ENCODE results near the gene TMEM217.

The TMEM217 gene

DNA sequence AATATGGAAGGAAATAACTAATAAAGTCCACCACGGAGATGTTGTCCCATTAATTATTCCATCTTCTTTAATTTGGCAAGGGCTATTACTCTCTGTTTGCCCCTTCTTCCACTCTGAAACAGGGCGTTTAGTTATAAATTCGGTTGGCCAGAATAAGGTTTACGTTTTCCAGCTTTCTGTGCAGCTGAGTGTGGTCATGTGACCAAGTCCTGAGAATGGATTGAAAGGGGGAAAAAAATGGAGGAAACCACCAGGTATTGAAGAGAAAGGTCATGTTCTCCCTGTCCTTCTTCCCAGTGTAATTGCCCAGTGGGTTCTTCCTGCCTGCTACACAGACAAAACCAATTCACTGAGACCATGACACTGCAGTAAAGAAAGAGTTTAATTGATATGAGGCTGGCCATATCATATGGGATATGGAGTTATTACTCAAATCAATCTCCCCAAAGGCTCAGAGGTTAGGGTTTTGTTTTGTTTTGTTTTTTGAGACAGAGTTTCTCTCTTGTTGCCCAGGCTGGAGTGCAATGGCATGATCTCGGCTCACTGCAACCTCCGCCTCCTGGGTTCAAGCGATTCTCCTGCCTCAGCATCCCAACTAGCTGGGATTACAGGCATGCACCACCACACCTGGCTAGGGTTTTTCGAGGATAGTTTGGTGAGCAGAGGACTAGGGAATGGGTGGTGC lies 14.7 kb downstream of the TMEM217 start:
- Histone ChIP-seq H3K27ac (ENCODE audit: low read length) (peak overlapping the region; percentile 86), H3K9me3 (ENCODE audit: control insufficient read depth in 2 of 2, low read length in 2 of 2) (no peaks in the 10 kb centered on the region), H3K4me1 (ENCODE audit: control insufficient read depth, insufficient read depth, low read length) (peaks cover 27% of the 10 kb centered on the region), H3K4me3 (ENCODE audit: low read length in 2 of 2) (no peak overlapping the region), H3K27me3 (ENCODE audit: control insufficient read depth in 1 of 2, insufficient read depth in 2 of 2, low read length in 2 of 2) (no peaks in the 10 kb centered on the region), H3K9ac (ENCODE audit: low read length in 2 of 2) (no peak overlapping the region), H3K36me3 (ENCODE audit: control insufficient read depth in 2 of 2, insufficient read depth in 2 of 2, low read length in 2 of 2) (no peaks in the 10 kb centered on the region)

DNA sequence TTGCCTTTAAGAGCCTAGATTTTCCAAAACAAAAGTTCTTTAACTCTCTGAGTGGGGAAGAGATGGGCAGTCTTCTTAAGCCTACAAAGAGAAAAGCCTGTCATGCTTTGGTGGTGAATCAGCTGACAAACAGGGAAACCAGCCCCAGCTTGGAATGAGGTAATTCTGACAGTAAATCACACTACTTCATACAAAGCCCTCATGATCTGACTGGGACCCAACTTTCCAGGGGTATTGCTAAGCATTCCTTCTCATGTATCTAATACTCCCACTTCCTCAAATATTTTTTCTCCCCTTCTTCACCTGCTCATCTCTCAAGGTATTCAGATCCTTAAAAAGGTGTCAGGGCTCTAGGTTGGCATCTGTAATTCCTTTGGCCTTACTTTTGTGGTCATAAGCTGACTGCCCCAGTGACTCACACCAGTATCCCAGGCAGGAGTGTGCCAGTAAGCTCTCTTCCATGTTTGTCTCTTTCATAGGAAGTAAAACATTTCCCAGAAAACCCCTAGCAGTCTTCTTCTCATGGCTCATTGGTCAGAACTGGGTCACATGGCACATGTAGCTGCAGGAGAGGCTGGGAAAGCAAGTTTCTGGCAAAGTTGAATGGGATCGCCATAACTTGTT lies 15.4 kb downstream of the TMEM217 start:
- H3K36me3 ChIP-seq (ENCODE audit: control insufficient read depth in 2 of 2, insufficient read depth in 2 of 2, low read length in 2 of 2), result no peaks in the 10 kb centered on the region
- H3K9me3 ChIP-seq (ENCODE audit: control insufficient read depth in 2 of 2, low read length in 2 of 2), result no peaks in the 10 kb centered on the region
- H3K27ac ChIP-seq (ENCODE audit: low read length), result peak overlapping the region; percentile 62
- no peak overlapping the region for H3K4me3 ChIP-seq (ENCODE audit: low read length in 2 of 2)
- H3K9ac ChIP-seq (ENCODE audit: low read length in 2 of 2), result no peak overlapping the region
- H3K4me1 ChIP-seq (ENCODE audit: control insufficient read depth, insufficient read depth, low read length), result peaks cover 27% of the 10 kb centered on the region
- H3K27me3 ChIP-seq (ENCODE audit: control insufficient read depth in 1 of 2, insufficient read depth in 2 of 2, low read length in 2 of 2), result no peaks in the 10 kb centered on the region

DNA sequence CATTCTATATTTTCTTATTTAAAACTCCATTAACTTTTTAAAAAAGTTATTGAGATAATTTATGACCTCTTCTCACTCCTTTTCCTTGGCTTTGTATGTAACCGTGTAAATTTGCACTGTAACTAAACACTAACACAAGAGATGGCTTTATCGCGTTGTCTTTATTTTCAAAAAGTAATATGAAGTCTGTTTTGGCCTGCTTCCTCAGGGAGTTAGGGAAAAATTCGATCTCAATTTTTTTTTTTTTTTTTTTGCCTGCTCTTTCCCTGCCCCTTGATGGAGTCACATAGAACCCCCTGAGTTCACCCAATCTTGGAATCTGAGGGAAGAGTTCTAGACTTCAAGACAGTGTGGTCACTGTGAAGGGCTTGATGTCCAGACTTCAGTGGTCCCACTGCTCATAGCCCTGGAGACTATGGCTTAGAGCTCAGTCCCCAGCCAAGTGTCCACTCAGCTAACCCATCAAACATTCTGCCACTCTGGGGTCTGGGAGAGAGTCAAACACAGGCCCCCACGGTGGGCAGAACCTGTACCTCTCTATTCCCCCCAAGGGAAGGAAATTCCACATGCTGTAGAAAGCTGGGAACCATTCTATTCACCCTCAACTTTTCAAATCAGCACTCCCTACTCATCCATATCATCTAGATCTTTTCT lies 16.0 kb downstream of the TMEM217 start:
- Histone ChIP-seq H3K4me1 (ENCODE audit: control insufficient read depth, insufficient read depth, low read length) (peaks cover 27% of the 10 kb centered on the region), H3K27me3 (ENCODE audit: control insufficient read depth in 1 of 2, insufficient read depth in 2 of 2, low read length in 2 of 2) (no peaks in the 10 kb centered on the region), H3K27ac (ENCODE audit: low read length) (peak overlapping the region; percentile 62), H3K4me3 (ENCODE audit: low read length in 2 of 2) (no peak overlapping the region), H3K9ac (ENCODE audit: low read length in 2 of 2) (no peak overlapping the region), H3K9me3 (ENCODE audit: control insufficient read depth in 2 of 2, low read length in 2 of 2) (no peaks in the 10 kb centered on the region), H3K36me3 (ENCODE audit: control insufficient read depth in 2 of 2, insufficient read depth in 2 of 2, low read length in 2 of 2) (no peaks in the 10 kb centered on the region)

DNA sequence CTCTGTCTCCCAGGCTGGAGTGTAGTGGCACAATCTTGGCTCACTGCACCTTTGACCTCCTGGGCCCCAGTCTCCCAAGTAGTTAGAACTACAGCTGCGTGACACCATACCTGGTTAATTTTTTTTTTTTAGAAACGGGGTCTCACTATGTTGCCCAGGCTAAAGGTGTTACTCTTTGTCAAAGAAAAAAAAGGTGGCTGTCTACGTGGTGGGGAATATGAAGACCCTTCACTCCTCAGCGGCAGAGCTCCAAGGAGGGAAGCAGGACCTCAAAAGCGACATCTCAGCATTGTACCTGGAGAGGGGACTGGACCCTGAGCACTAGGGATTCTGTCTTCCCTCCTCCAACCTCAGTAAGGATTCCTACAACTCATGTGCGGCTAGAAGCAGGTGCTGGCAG lies 16.8 kb downstream of the TMEM217 start:
- no peaks in the 10 kb centered on the region for H3K9me3 ChIP-seq (ENCODE audit: control insufficient read depth in 2 of 2, low read length in 2 of 2)
- no peaks in the 10 kb centered on the region for H3K27me3 ChIP-seq (ENCODE audit: control insufficient read depth in 1 of 2, insufficient read depth in 2 of 2, low read length in 2 of 2)
- H3K4me1 ChIP-seq (ENCODE audit: control insufficient read depth, insufficient read depth, low read length), result peaks cover 27% of the 10 kb centered on the region
- no peak overlapping the region for H3K4me3 ChIP-seq (ENCODE audit: low read length in 2 of 2)
- H3K9ac ChIP-seq (ENCODE audit: low read length in 2 of 2), result no peak overlapping the region
- H3K36me3 ChIP-seq (ENCODE audit: control insufficient read depth in 2 of 2, insufficient read depth in 2 of 2, low read length in 2 of 2), result no peaks in the 10 kb centered on the region
- H3K27ac ChIP-seq (ENCODE audit: low read length), result no peak overlapping the region

DNA sequence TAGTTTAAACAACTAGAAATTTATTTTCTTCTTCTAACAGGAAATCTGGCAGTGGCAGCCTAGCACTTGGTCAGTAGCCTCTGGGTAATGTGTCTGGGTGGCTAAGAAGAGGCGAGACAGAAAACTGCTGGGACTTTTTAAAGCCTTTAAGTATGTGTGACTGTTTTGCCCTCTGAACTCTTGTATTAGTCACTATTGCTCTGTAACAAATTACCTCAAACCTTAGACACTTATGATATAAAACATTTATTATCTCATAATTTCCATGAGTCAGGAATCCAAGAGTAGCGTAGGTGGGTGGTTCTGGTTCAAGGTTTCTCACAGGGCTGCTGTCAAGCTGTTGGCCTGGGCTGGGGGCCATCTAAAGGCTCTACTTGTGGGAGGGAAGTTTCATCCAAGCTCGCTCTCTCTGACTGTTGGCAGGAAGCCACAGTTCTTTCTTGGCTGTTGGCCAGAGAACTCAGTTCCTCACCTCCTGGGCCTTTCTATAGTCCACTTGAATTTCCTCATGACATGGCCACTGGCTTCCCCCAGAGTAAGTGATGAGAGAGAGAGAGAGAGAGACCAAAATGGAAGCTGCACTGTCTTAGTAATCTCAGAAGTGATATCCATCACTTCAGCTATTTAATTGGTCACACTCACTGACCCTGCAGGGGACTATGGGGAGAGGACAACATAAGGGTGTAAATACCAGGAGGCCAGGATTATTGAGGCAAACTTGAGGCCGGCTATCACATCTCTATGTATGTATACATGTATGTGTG lies 17.8 kb downstream of the TMEM217 start:
- Histone ChIP-seq H3K27ac (ENCODE audit: low read length) (peak overlapping the region; percentile 75), H3K9me3 (ENCODE audit: control insufficient read depth in 2 of 2, low read length in 2 of 2) (no peaks in the 10 kb centered on the region), H3K4me3 (ENCODE audit: low read length in 2 of 2) (no peak overlapping the region), H3K27me3 (ENCODE audit: control insufficient read depth in 1 of 2, insufficient read depth in 2 of 2, low read length in 2 of 2) (no peaks in the 10 kb centered on the region), H3K36me3 (ENCODE audit: control insufficient read depth in 2 of 2, insufficient read depth in 2 of 2, low read length in 2 of 2) (no peaks in the 10 kb centered on the region), H3K4me1 (ENCODE audit: control insufficient read depth, insufficient read depth, low read length) (peaks cover 23% of the 10 kb centered on the region), H3K9ac (ENCODE audit: low read length in 2 of 2) (no peak overlapping the region)

DNA sequence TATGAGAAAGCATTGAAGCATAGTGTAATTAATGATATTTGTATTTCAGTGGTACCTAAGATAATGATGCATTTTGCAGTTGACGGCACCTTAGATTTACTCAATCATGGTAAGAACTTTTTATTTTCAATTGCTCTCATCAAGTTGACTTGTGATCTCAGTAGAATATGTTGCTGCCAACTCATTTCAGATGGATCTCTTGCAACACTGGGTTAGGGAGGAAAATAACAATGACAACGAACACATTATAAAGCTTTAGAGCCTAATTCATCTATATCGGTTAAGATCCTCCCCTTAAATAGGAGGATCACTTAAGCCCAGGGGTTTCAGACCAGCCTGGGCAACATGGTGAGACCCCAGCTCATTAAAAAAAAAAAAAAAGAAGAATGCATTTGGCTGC lies 18.4 kb downstream of the TMEM217 start:
- no peaks in the 10 kb centered on the region for H3K9me3 ChIP-seq (ENCODE audit: control insufficient read depth in 2 of 2, low read length in 2 of 2)
- no peak overlapping the region for H3K4me3 ChIP-seq (ENCODE audit: low read length in 2 of 2)
- H3K9ac ChIP-seq (ENCODE audit: low read length in 2 of 2), result no peak overlapping the region
- H3K4me1 ChIP-seq (ENCODE audit: control insufficient read depth, insufficient read depth, low read length), result peaks cover 17% of the 10 kb centered on the region
- H3K27me3 ChIP-seq (ENCODE audit: control insufficient read depth in 1 of 2, insufficient read depth in 2 of 2, low read length in 2 of 2), result no peaks in the 10 kb centered on the region
- no peaks in the 10 kb centered on the region for H3K36me3 ChIP-seq (ENCODE audit: control insufficient read depth in 2 of 2, insufficient read depth in 2 of 2, low read length in 2 of 2)
- H3K27ac ChIP-seq (ENCODE audit: low read length), result peak overlapping the region; percentile 75

DNA sequence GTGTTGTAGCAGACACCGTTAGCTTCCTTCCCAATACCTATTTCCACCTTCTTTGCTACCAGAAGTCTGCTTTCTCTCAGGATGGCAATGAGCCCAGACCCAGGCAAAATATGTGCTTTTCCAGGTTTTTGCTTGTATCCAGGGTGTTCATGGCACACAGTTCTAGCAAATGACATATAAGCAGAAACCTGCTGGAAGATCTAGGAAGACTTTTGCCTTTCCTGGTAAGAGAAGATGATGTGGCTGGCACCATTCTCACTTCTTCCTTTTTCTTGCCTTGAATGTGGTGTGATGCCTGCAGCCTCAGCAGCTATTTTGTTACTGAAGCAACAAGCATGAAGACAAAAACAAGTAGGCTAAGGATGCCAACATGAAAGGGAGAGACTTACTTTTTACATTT lies 19.6 kb downstream of the TMEM217 start:
- Histone ChIP-seq H3K9me3 (ENCODE audit: control insufficient read depth in 2 of 2, low read length in 2 of 2) (no peaks in the 10 kb centered on the region), H3K4me1 (ENCODE audit: control insufficient read depth, insufficient read depth, low read length) (peaks cover 13% of the 10 kb centered on the region), H3K4me3 (ENCODE audit: low read length in 2 of 2) (no peak overlapping the region), H3K27me3 (ENCODE audit: control insufficient read depth in 1 of 2, insufficient read depth in 2 of 2, low read length in 2 of 2) (no peaks in the 10 kb centered on the region), H3K36me3 (ENCODE audit: control insufficient read depth in 2 of 2, insufficient read depth in 2 of 2, low read length in 2 of 2) (no peaks in the 10 kb centered on the region), H3K9ac (ENCODE audit: low read length in 2 of 2) (no peak overlapping the region), H3K27ac (ENCODE audit: low read length) (no peak overlapping the region)

DNA sequence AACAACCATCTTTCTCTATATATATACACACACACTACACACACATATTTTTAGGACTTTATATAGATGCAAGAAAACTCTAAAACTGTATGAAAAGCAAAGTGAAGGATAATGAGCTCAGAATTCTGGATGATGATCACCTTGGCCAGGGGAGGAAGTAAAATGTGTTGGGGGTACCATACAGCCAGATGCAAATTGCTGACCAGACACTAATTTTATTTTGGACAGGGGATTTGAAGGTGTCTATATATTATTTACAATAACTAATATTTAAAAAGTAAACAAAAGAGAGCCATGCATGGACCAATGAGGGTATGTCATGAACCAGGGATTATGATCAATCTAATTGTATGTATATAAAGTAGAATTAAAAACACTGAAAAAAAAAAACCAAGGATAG lies 20.2 kb downstream of the TMEM217 start:
- H3K36me3 ChIP-seq (ENCODE audit: control insufficient read depth in 2 of 2, insufficient read depth in 2 of 2, low read length in 2 of 2), result no peaks in the 10 kb centered on the region
- H3K4me1 ChIP-seq (ENCODE audit: control insufficient read depth, insufficient read depth, low read length), result peaks cover 13% of the 10 kb centered on the region
- no peak overlapping the region for H3K27ac ChIP-seq (ENCODE audit: low read length)
- no peaks in the 10 kb centered on the region for H3K27me3 ChIP-seq (ENCODE audit: control insufficient read depth in 1 of 2, insufficient read depth in 2 of 2, low read length in 2 of 2)
- H3K4me3 ChIP-seq (ENCODE audit: low read length in 2 of 2), result no peak overlapping the region
- H3K9me3 ChIP-seq (ENCODE audit: control insufficient read depth in 2 of 2, low read length in 2 of 2), result no peaks in the 10 kb centered on the region
- H3K9ac ChIP-seq (ENCODE audit: low read length in 2 of 2), result no peak overlapping the region

DNA sequence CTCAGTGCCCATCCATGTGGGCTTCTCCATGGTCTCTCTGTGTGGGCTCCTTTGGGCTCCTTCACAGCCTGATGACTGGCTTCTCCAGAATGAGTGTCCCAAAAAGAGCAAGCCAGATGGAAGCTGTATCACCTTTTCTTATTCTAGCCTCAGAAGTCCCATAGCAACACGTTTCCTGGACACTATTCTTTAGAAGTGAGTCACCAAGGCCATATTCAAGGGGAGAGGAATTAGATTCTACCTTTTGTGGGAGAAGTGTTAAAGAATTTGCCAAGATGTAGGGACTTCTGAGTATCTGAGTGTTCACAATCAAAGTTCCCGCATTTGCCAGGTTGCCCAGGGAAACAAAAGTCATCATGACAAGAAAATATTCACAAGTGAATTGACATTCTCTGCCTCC lies 21.0 kb downstream of the TMEM217 start:
- no peaks in the 10 kb centered on the region for H3K9me3 ChIP-seq (ENCODE audit: control insufficient read depth in 2 of 2, low read length in 2 of 2)
- H3K9ac ChIP-seq (ENCODE audit: low read length in 2 of 2), result no peak overlapping the region
- no peak overlapping the region for H3K4me3 ChIP-seq (ENCODE audit: low read length in 2 of 2)
- no peaks in the 10 kb centered on the region for H3K27me3 ChIP-seq (ENCODE audit: control insufficient read depth in 1 of 2, insufficient read depth in 2 of 2, low read length in 2 of 2)
- H3K36me3 ChIP-seq (ENCODE audit: control insufficient read depth in 2 of 2, insufficient read depth in 2 of 2, low read length in 2 of 2), result no peaks in the 10 kb centered on the region
- peaks cover 9% of the 10 kb centered on the region for H3K4me1 ChIP-seq (ENCODE audit: control insufficient read depth, insufficient read depth, low read length)
- H3K27ac ChIP-seq (ENCODE audit: low read length), result no peak overlapping the region

DNA sequence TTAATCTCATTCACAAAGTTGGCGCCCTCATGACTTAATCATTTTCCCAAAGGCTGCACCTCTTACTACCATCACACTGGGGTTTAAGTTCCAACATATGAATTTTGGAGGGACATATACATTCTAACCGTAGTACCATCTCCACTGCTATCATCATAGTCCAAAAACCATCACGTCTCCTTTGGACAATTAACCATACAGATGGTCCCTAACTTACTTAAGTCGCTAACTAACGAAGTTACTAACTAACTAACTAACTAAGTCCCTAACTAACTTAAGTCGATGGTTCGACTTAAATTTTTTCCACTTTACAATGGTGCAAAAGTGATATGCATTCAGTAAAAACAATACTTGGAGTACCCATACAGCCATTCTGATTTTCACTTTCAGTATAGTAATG lies 24.4 kb downstream of the TMEM217 start:
- H3K27ac ChIP-seq (ENCODE audit: low read length), result no peak overlapping the region
- H3K4me1 ChIP-seq (ENCODE audit: control insufficient read depth, insufficient read depth, low read length), result no peaks in the 10 kb centered on the region
- H3K9ac ChIP-seq (ENCODE audit: low read length in 2 of 2), result no peak overlapping the region
- no peak overlapping the region for H3K4me3 ChIP-seq (ENCODE audit: low read length in 2 of 2)
- no peaks in the 10 kb centered on the region for H3K36me3 ChIP-seq (ENCODE audit: control insufficient read depth in 2 of 2, insufficient read depth in 2 of 2, low read length in 2 of 2)
- no peaks in the 10 kb centered on the region for H3K27me3 ChIP-seq (ENCODE audit: control insufficient read depth in 1 of 2, insufficient read depth in 2 of 2, low read length in 2 of 2)
- H3K9me3 ChIP-seq (ENCODE audit: control insufficient read depth in 2 of 2, low read length in 2 of 2), result no peaks in the 10 kb centered on the region

All from stomach smooth muscle (tissue), 2 donors.